GM21528 (cell line): ENCODE results near the gene C20orf96.
"Not testable (repeated sequence)": the region's sequence is repeated elsewhere in the genome, so short reads cannot be mapped to it uniquely, and the experiment has no call there.

Source experiments
- ATAC-seq: cut with Tn5 transposase; IDR thresholded peaks from one replicate; pipeline ENCODE4 v1.9.1; 2021; ENCODE audit warnings: mild to moderate bottlenecking, moderate library complexity; ENCODE audit not compliant: unreplicated experiment, low FRiP score

The C20orf96 gene

DNA sequence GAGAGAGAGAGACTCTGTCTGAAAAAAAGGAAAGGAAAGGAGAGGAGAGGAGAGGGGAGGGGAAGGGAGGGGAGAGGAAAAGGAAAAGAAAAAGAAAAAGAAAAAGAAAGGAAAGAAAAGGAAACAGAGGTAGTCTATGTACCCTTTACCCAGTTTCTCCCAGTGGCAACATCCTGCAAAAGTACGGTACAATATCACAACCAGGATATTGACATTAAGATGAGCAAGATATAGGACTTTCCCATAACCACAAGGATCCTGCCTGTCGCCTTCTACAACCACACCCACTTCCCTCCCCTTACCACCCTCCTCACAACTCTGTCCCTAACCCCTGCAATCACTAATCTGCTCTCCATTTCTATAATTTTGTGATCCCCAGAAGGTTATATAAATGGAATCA is 4.0 kb downstream of the C20orf96 start:
- ATAC-seq = no peak

GRCh38 chr20:284172-284571 is 6.4 kb downstream of the C20orf96 start:
- ATAC-seq = no peak

- no peak for ATAC-seq
These were observed 11.7 kb downstream of the C20orf96 start for GRCh38 chr20:278607-279571.

DNA sequence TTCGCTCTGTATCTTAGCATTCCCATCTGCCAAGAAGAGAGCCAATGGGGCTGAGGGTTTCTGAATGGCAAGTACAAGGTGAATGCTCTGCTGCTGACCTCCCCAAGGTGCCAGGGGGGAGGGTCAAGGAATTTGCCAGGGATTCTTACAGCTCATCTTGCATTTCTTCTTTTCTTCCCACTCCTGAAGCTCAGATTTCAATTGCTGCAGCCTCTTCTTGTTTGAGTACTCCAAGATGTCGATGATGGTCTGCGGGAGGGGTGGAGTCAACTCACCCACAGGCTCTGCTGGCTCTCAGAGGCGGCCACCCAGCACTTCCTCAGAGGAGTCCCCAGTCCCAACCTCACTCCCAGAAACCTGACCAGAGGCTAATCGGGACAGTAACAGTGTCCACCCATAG is 12.4 kb downstream of the C20orf96 start:
- ATAC-seq = no peak

GRCh38 chr20:277496-277781 is 13.1 kb downstream of the C20orf96 start:
- ATAC-seq = no peak

- ATAC-seq = no peak
These were observed 13.7 kb downstream of the C20orf96 start for GRCh38 chr20:276620-277495.

- ATAC-seq = no peak
These were observed 14.8 kb downstream of the C20orf96 start for GRCh38 chr20:275791-276190.

GRCh38 chr20:273884-274283 is 16.7 kb downstream of the C20orf96 start:
- ATAC-seq = no peak

DNA sequence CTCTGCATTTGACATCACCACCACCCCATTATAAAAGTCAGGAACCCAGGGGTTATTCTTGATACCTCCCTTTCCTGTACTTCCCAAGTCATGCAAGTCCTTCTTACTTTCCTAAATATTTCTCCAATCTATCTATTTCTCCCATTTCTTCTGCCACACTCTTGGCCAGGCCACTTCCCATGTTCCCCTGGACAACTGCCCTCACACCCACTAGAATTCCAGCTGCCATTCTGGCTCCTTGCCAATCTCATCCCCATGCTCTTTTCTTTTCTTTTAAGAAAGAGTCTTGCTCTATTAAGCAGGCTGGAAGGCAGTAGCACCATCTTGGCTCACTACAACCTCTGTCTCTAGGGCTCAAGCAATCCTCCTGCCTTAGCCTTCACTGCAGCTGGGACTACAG is 17.8 kb downstream of the C20orf96 start:
- no peak for ATAC-seq

DNA sequence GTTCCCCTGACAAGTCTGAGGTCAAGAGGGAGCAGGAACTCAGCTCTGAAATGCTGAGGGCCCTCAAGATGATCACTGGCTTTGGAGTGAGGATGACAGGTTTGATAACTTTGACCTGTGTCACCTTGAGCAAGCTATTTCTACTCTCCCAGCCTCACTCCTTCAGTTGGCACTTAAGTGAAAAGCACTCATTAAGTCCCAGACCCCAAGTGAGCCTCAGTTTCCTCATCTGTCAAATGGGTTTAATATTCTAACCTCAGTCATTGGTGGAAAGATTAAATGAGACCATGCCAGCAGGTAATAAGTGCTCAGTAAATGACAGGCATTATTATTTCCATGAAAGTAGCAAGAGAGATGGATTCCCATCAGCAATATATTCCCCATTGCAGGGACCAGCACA is 19.0 kb downstream of the C20orf96 start:
- ATAC-seq = no peak

GRCh38 chr20:271069-271468 is 19.5 kb downstream of the C20orf96 start:
- no peak for ATAC-seq

GRCh38 chr20:270517-270916 is 20.0 kb downstream of the C20orf96 start:
- ATAC-seq = no peak

DNA sequence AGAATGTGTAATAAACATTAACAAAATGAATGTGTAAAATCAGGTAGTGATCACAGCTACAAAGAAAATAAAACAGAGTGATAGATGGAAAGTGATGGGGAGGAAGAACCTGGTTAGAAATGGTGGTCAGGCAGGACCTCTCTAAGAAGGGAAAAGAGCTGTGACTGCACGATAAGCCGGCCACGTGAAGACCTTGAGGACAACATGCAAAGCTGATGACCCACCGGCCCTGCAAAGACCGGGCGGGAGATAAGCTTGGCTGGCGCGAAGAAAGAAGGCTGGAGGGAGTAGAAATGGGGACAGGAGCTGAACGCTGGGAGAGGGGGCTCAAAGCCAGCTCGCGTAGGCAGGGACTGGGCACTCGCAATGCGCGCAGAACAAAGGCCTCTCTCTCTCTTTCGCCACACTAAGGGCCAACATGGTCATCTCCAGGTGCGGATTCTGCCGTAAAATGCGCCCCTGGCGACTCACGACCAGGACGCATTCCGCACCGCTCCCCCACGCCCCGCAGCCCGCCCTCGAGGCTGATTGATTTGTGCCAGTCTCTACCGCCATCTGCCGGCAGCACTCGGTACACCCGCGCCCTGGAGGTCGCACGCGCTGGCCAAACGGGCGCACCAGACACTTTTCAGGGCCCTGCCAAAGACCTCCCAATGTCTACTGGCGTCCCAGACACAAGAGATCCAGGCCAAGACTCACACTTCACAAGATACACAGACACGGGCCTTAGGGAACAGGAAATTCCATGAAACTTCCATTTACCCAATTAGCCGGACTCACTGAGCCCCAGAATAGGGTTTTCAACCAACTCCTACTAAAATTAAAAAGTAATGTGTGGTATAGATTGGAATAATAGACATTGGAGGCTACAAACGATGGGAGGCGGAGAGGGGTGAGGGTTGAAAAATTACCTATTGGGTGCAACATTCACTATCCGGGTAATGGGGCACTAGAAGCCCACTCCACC is 23.7 kb downstream of the C20orf96 start:
- ATAC-seq = no peak

DNA sequence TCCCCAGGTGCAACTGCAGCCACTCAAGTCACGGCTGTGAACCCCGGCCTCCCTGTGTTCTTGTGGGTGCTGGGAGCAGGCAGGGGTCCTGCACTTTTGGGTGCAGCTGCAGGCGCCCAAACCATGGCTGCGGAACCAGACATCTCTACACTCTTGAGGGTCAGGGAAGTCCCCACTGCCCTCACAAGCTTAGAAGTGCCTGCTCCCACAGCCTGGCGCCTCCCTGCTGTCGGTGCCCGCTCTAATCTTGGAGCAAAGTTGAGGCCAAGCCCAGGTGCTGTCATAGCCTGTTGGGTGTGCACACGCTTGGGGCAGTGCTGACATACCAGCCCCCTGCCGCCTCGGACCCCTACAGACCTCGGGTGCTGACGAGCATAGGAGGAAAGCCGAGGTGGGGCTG is 26.8 kb downstream of the C20orf96 start:
- no peak for ATAC-seq

GRCh38 chr20:259981-260380 is 30.6 kb downstream of the C20orf96 start:
- no peak for ATAC-seq

GRCh38 chr20:258963-259362 is 31.6 kb downstream of the C20orf96 start:
- no peak for ATAC-seq

- no peak for ATAC-seq
These were observed 32.2 kb downstream of the C20orf96 start for GRCh38 chr20:258269-258858.

DNA sequence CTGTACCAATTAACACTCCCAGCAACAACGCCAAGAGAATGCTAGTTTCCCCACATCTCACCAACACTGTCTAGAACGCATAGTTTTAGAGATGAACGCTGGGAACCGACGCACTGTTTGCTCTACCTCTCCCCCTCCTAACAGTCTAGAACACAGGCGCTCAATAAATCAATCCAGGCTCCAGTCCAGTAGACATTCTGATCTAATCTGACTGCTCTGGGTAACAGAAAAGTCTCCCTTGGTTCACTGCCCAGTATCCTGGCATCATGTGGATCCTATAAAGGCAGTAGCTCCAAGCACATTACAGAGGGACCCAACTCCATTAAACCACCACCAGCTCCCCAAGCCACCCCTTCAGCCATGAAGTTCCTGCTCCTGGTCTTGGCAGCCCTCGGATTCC is 33.1 kb downstream of the C20orf96 start, which contains the start of gene DEFB132:
Gene DEFB132, plus strand, starts transcription at position 306 of the 400 bp plus-strand sequence. Its CDS starts 55 bp downstream, at position 361.
- no peak for ATAC-seq

- ATAC-seq = not testable (repeated sequence)
These were observed 37.1 kb downstream of the C20orf96 start for GRCh38 chr20:253447-253846.

- no peak for ATAC-seq
These were observed 37.7 kb downstream of the C20orf96 start for GRCh38 chr20:252801-253200.
